NCI-H2227 (cell line): ENCODE data around the gene ZNF516.

Experiments
- DNase-seq: peaks from one replicate; lab custom pipeline; 2025; ENCODE audit not compliant: unreplicated experiment; lab: John Stamatoyannopoulos, UW

ZNF516 gene

DNA sequence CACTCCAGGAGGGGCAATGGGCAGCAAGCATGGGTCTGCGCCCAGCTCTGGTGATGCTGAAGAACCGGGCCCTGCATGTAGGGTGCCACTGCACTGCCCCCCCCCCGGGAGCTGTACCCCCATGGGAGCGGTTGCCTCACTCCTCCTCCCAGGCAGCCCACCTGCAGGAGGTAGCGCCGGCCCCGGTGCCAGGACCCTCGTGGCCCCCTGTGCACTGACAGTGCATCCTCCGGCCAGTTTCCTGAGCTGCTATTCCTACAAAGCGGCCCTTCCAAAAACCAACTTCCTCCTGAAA is 109.4 kb downstream of the ZNF516 start:
- no peak for DNase-seq

GRCh38 chr18:76384861-76385680 is 110.0 kb downstream of the ZNF516 start:
- DNase-seq, result no peak

- no peak for DNase-seq
Observed at GRCh38 chr18:76384114-76384790, 110.8 kb downstream of the ZNF516 start.

- DNase-seq, result no peak
Observed at GRCh38 chr18:76383636-76384035, 111.4 kb downstream of the ZNF516 start.

GRCh38 chr18:76382275-76382674 is 112.8 kb downstream of the ZNF516 start:
- DNase-seq, result no peak

DNA sequence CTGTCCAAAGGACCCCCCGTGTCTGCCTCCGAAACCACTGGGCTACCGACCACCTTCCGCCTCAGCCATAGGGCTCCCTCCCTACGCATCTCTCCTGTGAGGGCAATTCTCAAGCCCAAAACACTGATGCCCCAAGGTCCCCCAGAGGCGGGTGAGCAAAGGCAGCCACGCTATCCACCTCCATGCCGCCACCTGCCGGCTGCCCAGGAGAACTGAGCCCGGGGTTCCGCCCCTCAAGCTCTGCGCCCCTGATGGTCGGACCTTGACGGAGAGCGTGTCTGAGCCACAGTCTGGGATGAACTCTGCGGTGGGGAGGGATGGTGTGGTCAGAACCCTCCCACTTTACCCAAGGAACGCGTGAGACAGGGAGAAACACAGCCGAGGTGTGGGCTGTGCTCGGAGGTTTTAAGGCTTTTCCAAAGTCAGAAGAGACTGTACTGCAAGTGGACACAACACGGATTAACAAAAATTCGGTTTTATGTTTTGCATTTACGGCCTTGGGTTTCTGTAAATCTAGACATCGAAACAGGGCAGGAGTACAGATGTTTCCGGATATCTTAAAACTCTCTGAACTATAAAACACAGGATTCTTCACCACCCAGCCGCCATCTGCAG is 114.1 kb downstream of the ZNF516 start:
- no peak for DNase-seq

DNA sequence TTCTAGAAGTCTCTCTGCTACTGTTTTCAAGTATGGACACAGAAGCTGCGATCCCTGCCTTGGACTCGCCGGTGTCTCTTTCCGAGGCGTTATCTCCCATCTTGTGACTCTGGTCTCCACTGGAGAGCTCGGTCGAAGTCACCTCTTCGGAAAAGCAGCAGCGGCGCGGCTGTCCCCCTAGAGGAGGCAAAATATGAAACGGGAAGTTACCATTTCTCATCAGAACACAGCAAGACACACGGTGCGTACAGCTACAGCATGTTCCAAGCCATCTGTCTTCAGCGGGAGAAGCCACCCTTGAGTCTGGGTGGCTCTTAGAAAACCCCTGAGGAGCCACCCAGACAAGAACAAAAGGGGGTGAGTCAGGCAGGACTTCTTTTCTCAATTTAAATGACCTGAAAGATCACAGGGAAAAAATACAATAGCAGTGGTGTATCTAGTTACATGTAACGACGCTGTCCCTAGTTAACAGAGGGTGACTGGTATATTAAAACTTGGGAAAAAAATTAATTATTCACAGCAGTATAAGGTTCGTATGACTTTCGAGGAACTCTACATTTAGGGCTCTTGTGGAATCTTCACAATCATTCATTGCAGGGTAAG is 114.8 kb downstream of the ZNF516 start:
- DNase-seq, result no peak

DNA sequence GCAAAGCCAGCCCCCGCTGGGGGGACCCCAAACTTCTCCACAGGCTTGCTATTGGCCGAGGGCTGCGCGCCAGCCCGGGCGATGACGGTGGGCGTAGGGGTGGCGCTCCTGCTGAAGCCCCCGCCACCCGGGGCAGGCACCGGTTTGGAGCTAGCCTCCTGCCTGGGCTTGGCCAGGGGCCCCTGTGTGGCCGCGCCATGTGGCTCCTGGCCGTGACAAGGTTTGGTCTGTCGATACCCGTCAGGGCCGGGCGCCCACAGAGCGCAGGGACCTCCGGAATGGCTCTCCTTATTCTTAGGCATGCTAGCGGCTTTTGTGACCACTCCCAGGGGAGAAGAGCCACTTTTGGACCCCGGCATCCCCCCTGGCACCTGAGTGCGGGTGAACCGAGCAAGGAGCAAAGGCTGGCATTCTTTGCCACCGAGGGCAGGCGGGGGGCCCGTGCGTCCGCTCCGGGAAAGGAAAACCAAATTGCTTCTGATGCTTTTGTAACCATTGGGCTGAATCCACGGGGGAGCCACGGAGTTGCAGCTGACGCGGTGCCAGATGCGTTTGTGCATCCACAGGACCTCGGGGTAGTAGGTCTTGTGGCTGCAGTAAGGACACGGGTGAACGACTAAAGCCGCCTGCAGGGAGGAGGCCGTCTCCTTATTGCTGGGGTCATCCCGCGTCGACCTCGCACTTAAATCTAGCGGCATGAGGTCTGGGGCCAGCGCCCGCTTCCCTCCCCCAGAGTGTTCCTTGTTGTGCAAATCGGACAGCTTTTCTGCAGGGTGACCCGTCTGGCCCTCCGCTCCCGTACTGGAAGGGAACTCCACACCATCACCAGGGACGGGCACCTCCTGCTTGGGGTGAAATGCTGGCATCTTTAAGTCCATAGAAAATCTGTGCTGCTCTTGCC is 115.6 kb downstream of the ZNF516 start:
- DNase-seq, result no peak

- DNase-seq, result no peak
Observed at GRCh38 chr18:76378526-76379215, 116.4 kb downstream of the ZNF516 start.

GRCh38 chr18:76377359-76377756 is 117.7 kb downstream of the ZNF516 start:
- DNase-seq, result no peak

DNA sequence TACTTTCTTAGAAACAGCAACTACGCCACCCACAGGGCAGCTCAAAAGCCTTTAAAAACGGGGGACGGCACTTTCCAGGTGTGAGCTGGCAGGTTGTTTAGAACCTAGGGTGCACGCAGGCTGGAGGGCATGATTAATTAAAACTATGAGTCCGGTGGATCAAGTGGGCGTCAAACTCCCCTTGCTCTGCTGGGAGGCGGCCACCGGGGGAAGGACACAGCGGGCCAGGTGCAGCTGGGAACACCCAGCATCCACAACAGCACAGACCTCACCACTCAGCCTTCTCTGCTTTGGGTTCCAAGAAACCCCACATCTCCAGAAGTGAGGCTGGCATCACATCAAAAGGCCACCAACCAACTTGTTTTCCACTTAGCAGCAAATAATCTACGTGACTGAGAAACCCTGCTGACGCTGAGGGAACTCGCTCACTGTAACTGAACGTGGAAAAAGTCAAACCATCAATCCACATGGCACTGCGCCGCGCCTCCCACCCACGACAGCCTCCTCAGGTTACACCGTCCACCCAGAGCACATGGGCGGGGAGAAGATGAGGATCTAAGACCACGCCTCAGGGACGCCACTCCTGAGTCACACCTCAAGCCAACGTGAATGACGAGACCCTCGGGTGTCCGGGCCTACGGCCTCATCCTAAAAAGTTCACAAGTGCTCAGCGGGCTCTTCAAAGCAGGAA is 118.2 kb downstream of the ZNF516 start:
- DNase-seq, result no peak

DNA sequence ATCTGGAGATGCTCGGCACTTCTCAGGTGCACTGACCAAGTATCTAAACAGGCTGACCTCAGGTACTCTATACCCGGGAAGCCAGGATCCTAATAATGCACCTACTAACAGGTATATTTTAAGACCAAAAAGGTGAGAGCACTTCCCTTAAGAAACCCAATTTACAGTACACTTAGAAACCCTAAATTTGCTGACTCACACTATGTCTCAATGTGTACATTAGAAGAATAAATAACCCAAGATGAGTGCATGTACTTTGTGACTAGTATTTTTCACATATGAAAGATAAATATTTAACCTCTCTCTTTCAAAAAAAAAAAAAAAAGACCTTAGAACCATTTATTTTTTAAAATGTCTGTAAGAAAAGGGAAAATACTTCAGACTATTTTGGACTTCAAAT is 118.8 kb downstream of the ZNF516 start:
- no peak for DNase-seq

GRCh38 chr18:76374330-76375281 is 120.4 kb downstream of the ZNF516 start:
- no peak for DNase-seq

DNA sequence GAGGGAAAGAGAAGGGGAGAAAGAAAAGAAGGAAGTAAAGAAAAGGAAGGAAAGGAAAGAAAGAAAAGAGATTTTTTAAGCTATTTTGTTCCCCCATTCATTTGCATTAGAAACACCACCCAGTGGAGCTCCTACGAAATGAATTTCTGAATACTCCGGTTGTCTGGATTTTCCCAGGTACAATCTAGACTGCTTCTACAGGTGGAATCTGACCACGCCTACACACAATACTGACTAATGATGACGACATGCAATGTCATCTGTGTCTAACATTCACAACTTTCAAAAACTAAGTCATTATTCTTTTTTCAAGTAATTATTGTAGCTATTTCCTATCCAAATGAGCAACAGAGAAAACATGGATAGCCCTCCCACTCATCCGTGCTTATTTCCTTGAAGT is 121.7 kb downstream of the ZNF516 start:
- no peak for DNase-seq

DNA sequence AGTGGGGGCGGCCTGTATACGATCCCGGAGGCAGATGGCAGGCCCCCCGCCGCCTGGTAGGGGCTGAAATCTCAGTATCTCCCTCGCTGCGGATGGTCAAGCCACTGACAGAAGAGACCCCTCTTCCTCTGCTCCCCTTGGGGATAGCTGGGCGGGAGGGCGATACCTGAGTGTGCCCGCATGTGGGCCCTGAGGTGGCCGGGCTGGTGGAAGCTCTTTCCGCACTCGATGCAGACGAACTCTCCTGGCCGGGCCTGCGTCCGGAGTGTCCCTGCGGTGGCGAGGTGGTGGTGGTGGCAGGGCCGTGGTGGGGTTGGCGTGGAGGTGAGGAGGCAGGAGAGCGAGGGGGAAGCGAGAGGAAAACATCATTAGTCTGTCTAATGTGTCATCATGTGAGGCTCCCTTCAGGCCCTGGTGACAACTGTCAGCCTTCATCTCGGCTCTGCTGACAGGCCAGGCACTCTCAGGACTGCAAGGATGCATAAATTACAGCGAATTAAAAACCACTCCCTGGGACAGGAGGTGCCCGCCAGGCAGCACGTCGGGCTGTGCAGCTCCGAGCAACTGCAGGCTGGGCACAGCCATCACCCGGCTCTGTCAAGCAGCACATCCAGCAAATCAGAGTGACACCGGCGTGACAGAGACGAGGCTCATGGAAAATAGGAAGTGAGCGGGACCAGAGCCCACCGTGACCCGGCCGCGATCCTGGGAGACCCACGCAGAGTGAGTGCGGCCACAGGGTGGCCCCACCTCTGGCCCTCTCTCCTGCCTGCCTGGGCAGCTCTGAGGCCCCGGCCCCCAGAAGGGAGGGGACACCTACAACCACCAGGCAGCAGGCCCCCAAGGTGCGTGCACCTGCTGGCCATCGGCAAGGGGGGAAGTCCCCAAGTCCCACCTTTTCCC is 123.5 kb downstream of the ZNF516 start:
- DNase-seq, result no peak

DNA sequence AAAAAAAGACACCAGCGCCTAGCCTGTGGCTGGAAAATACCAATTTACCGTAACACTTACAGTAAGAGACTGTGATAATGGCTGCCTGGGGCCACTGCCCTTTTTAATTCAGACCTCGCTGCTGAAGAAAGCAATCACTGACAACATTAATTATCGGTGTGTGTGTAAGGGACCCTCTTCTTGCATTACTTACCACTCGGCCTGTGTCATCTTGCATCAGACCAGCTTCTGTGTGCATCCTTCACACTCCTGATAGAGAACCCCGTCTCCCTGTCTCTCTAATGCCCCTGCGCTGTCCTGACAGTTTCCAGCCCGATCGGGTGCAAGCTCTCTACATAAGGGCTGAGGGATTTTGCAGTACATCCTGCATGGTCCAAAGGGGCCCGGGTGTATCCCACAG is 124.4 kb downstream of the ZNF516 start:
- DNase-seq, result no peak

DNA sequence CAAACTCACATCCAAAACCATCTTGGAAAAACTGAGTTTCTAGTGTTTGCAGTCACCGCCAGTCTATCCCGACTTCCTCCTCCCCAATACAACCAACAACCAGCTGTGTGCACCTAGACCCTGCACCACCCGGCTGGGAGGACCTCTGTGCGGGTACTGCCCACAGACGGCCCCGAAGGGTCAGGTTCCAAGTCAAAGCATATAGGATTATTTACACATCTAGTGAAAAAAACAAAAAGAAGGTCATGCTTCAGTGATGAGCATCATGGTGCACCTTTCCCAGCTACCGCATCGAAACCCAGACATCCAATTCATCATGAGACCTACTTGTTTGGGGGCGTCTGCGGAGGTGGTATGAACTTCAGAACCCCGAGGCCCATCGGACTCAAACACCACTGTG is 124.8 kb downstream of the ZNF516 start:
- no peak for DNase-seq

DNA sequence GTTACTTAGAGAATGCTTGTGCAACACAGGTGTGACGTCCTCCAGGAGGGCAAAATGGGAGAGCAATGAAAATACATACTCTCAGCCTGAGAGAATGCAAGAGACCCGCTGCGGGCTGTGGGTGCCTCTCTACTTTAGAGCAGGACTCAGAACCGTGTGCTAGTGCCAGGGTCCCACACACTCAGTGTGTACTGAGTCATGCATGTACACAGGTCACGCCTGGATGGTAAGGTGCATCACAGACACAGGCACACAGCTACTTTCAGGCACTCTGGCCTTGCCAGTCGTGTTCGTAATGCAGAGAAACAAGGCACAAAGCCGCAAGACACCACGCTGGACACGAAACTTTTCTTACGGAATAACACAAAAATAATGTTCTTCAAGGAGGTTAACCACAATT is 125.3 kb downstream of the ZNF516 start:
- no peak for DNase-seq
